Measurements from ENCODE around the gene NPAS2.

DNA sequence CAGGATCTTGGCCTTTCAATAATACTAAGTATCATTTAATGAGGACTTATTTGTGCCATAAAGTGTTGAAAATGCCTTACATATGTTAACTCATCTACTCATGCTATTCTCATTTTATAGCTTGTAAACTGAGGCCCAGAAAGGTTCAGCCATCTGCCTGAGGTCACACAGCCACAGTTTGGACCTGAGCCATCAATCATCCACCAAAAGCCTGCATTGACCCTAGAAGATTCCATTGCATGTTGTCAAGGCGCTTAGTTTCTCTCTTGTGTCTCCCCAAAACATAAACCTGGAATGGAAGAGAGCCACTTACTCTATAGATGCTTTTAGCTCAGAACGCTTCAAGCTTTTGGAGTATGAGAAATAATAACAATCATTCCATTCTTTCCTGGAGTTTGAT lies 26.8 kb downstream of the NPAS2 start:
- TF ChIP-seq POLR2A (IDR thresholded peaks at IDR 0.05; ENCODE audit: low read depth) (no peak), CTCF (IDR thresholded peaks at IDR 0.05) (no peak), EP300 (IDR thresholded peaks at IDR 0.05) (no peak)

Measured in esophagus muscularis mucosa (tissue), 4 donors.